Endodermal cell (in vitro differentiated cells): ENCODE results near the gene RBM6. TPM values are rescaled to one million over a fixed set of nuclear protein-coding genes. Genes with fewer than 3 reads are reported as not detected.
A peak's percentile ranks its signal among the peaks of the same experiment; 100 is the strongest.
"Not testable (repeated sequence)": the region's sequence is repeated elsewhere in the genome, so short reads cannot be mapped to it uniquely, and the experiment has no call there.

ENCODE experiments used
- DNase-seq: peaks from one replicate; pipeline ENCODE4 v3.0.0-alpha.2; 2017
- H3K27ac ChIP-seq: 2 replicates; pipeline ENCODE4 v1.5.1; 2013; ENCODE audit warnings: mild to moderate bottlenecking, low read depth, low read length, moderate library complexity
- H3K27me3 ChIP-seq: 2 replicates; pipeline ENCODE4 v1.6.1; 2013; ENCODE audit warnings: mild to moderate bottlenecking, low read length, moderate library complexity; ENCODE audit not compliant: insufficient read depth, control insufficient read depth, poor library complexity, severe bottlenecking
- H3K36me3 ChIP-seq: 2 replicates; pipeline ENCODE4 v1.7.0; 2013; ENCODE audit warnings: mild to moderate bottlenecking, low read length, moderate library complexity; ENCODE audit not compliant: control insufficient read depth, insufficient read depth
- H3K4me1 ChIP-seq: one replicate; pipeline ENCODE4 v1.7.0; 2013; ENCODE audit warnings: low read length; ENCODE audit not compliant: control insufficient read depth, insufficient read depth
- H3K4me3 ChIP-seq: 2 replicates; pipeline ENCODE4 v1.5.1; 2013; ENCODE audit warnings: mild to moderate bottlenecking, low read length, moderate library complexity
- H3K9ac ChIP-seq: 2 replicates; pipeline ENCODE4 v1.6.1; 2013; ENCODE audit warnings: mild to moderate bottlenecking, low read length, moderate library complexity; ENCODE audit not compliant: poor library complexity, severe bottlenecking; ENCODE audit errors: extremely low read depth
- H3K9me3 ChIP-seq: 2 replicates; pipeline ENCODE4 v1.6.1; 2013; ENCODE audit warnings: mild to moderate bottlenecking, low read length, moderate library complexity; ENCODE audit not compliant: control insufficient read depth
- H3K27ac Mint-ChIP-seq: 2 replicates; pipeline ENCODE4 v1.8.0; 2020; ENCODE audit warnings: mixed read lengths
- H3K27me3 Mint-ChIP-seq: 2 replicates; pipeline ENCODE4 v1.8.0; 2021; ENCODE audit warnings: mild to moderate bottlenecking, mixed read lengths; ENCODE audit not compliant: insufficient read depth
- H3K36me3 Mint-ChIP-seq: 2 replicates; pipeline ENCODE4 v1.8.0; 2020; ENCODE audit warnings: low read depth, mixed read lengths
- H3K4me1 Mint-ChIP-seq: 2 replicates; pipeline ENCODE4 v1.8.0; 2020; ENCODE audit warnings: mixed read lengths
- H3K4me3 Mint-ChIP-seq: 2 replicates; pipeline ENCODE4 v1.8.0; 2020; ENCODE audit warnings: mild to moderate bottlenecking, moderate library complexity, mixed read lengths
- H3K9me3 Mint-ChIP-seq: 2 replicates; pipeline ENCODE4 v1.8.0; 2020; ENCODE audit warnings: mild to moderate bottlenecking, mixed read lengths
- WGBS, 2 experiments: methylation state at CpG; one replicate each; pipeline versions ENCODE4 v1.1.5 to v1.1.7; 2013; ENCODE audit warnings: missing lambda C conversion rate in 2 of 2, mixed read lengths in 1 of 2; ENCODE audit not compliant: insufficient coverage in 1 of 2, insufficient read length in 1 of 2; 5-methylcytosine and 5-hydroxymethylcytosine counted together
- total RNA-seq, 2 donors: library from RNA; stranded (reverse); fragmentation: NEBNext Ultra II Directional in 1 of 2; extraction: Animal tissue kit (Norgen Biotek cat#: 25700) in 1 of 2; gene quantifications; 2 replicates in 1 of 2; 3 replicates in 1 of 2; pipeline ENCODE4 v1.2.1, GENCODE V29; 2021
- TF ChIP-seq, protein P1 (sequence below): fragments of 200-600 bp; sonication (generic); conservative IDR thresholded peaks from 2 replicates; pipeline ENCODE4 v1.5.0; 2021; ENCODE audit warnings: antibody characterized with exemption, mild to moderate bottlenecking

RBM6 gene
- total RNA-seq, 2 donors from 2014 or later, result 116 to 168 TPM

GRCh38 chr3:50078622-50079021 is 138.7 kb downstream of the RBM6 start:
- Mint-ChIP-seq H3K27ac (no peak overlapping the region), H3K9me3 (peaks cover 2% of the 10 kb centered on the region), H3K36me3 (peaks cover 34% of the 10 kb centered on the region), H3K4me1 (no peaks in the 10 kb centered on the region), H3K27me3 (no peaks in the 10 kb centered on the region), H3K4me3 (no peak overlapping the region)
- 97 to 100% methylated on average over 1 of the region's 1 CpG for WGBS, 2 experiments
- no peak for DNase-seq
- Histone ChIP-seq H3K27me3 (no peaks in the 10 kb centered on the region), H3K36me3 (peaks cover 36% of the 10 kb centered on the region), H3K27ac (no peak overlapping the region), H3K9me3 (no peaks in the 10 kb centered on the region), H3K9ac (no peak overlapping the region), H3K4me3 (no peak overlapping the region), H3K4me1 (no peaks in the 10 kb centered on the region)
- TF ChIP-seq, protein P1, sequence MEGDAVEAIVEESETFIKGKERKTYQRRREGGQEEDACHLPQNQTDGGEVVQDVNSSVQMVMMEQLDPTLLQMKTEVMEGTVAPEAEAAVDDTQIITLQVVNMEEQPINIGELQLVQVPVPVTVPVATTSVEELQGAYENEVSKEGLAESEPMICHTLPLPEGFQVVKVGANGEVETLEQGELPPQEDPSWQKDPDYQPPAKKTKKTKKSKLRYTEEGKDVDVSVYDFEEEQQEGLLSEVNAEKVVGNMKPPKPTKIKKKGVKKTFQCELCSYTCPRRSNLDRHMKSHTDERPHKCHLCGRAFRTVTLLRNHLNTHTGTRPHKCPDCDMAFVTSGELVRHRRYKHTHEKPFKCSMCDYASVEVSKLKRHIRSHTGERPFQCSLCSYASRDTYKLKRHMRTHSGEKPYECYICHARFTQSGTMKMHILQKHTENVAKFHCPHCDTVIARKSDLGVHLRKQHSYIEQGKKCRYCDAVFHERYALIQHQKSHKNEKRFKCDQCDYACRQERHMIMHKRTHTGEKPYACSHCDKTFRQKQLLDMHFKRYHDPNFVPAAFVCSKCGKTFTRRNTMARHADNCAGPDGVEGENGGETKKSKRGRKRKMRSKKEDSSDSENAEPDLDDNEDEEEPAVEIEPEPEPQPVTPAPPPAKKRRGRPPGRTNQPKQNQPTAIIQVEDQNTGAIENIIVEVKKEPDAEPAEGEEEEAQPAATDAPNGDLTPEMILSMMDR, result no peak

- not testable (repeated sequence) for H3K9ac ChIP-seq, H3K4me3 ChIP-seq, H3K4me3 Mint-ChIP-seq, H3K27ac ChIP-seq, H3K4me1 ChIP-seq, H3K36me3 ChIP-seq, H3K4me1 Mint-ChIP-seq, H3K9me3 ChIP-seq, DNase-seq, H3K27me3 Mint-ChIP-seq, H3K36me3 Mint-ChIP-seq, H3K27me3 ChIP-seq, H3K27ac Mint-ChIP-seq
- H3K9me3 Mint-ChIP-seq, result peaks cover 24% of the 10 kb centered on the region
- WGBS, 2 experiments, result 96% methylated on average over 9 of the region's 33 CpGs; no CpG with 5 or more reads in 1 of the 2 experiments
Observed at GRCh38 chr3:50084951-50085350, 145.0 kb downstream of the RBM6 start.

DNA sequence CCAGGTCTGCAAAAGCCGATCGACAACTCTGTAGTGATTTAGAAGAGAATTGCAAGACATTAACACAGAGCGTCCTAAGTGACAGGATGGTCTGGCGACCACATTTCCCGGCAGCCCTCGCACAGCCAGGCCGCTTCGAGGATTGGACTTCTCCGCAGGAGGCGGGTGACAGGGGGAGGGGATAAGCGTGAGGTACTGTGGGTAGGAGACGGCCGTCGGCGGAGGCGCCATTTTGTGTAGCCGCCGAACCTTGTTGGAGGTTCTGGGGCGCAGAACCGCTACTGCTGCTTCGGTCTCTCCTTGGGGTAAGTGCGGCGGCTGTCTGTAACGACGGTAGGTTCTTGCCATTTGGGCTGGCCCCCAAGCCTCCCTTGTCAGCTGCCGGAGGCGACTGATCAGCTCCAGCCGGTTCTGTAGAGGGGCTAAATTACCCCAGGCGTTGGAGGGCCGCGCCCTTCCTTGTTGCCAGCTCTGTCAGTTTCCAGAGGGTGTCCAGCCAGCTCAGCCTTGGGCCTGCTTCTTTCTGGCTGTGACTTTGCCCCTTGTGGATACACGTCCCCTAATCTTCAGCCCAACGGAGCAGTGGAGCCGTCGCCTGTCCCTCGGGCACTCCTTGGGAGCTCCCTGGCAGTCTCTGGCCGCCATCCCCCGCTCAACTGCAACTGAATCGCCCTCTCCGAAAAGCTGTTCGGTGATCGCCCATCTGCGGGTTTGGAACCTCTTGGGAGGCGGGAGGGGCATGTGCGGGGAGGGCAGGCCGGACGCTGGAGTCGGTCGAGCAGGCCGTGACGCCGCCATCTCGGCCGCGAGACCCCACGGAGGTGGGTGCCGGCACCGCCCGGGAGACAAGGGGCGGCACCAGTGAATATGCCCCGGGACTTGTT is 149.0 kb downstream of the RBM6 start, which contains the start of gene RBM5:
Gene RBM5, plus strand, starts transcription at position 195 of the 884 bp plus-strand sequence. CDS start 1,516 bp downstream, outside the sequence.
- Histone ChIP-seq H3K4me3 (peak within 1 kb of the TSS; percentile 96), H3K27ac (peak within 1 kb of the TSS; percentile 88), H3K9ac (peak within 1 kb of the TSS; percentile 99), H3K27me3 (no peaks in the 10 kb centered on the region), H3K36me3 (peaks cover 37% of the 10 kb centered on the region), H3K4me1 (peaks cover 2% of the 10 kb centered on the region), H3K9me3 (peaks cover 5% of the 10 kb centered on the region)
- peaks cover 9% of the 10 kb centered on the region for H3K4me1 Mint-ChIP-seq
- DNase-seq, result peak; percentile 96
- WGBS, 2 experiments, result 1% methylated on average over 31 to 61 of the region's 61 CpGs
- peaks cover 22% of the 10 kb centered on the region for H3K9me3 Mint-ChIP-seq
- TF ChIP-seq, protein P1, result no peak
- peaks cover 3% of the 10 kb centered on the region for H3K27me3 Mint-ChIP-seq
- H3K36me3 Mint-ChIP-seq, result peaks cover 37% of the 10 kb centered on the region
- H3K4me3 Mint-ChIP-seq, result peak within 1 kb of the TSS; percentile 99
- peak within 1 kb of the TSS; percentile 99 for H3K27ac Mint-ChIP-seq
